Right lobe of liver (tissue), 6 donors: ENCODE results near the gene MED12L. TPM values are rescaled to one million over a fixed set of nuclear protein-coding genes. Genes with fewer than 3 reads are reported as not detected.

Experiments
- ATAC-seq, 4 donors: fragments of 200-7000 bp; cut with Tn5 transposase; one replicate each; pipeline ENCODE4 v1.9.1; 2020; ENCODE audit warnings: mild to moderate bottlenecking in 4 of 4, moderate library complexity in 4 of 4
- DNase-seq, 3 donors: peaks; one replicate each; pipeline ENCODE4 v3.0.0-alpha.2; 2020
- H3K27ac ChIP-seq, 3 donors: fragments of 200-600 bp; one replicate each; pipeline ENCODE4 v1.8.0; 2022
- H3K27me3 ChIP-seq, 2 donors: fragments of 200-600 bp; one replicate each; pipeline ENCODE4 v1.8.0; 2022
- H3K36me3 ChIP-seq, 4 donors: fragments of 200-600 bp; sonication (generic) in 1 of 4; one replicate each; pipeline versions ENCODE4 v1.5.1 to v1.8.0; 2017 to 2022; ENCODE audit warnings: control low read depth in 1 of 4
- H3K4me1 ChIP-seq, 4 donors: fragments of 200-600 bp; sonication (generic) in 1 of 4; one replicate each; pipeline versions ENCODE4 v1.5.1 to v1.8.0; 2017 to 2022; ENCODE audit warnings: control low read depth in 1 of 4
- H3K4me3 ChIP-seq, 3 donors: fragments of 200-600 bp; one replicate each; pipeline ENCODE4 v1.8.0; 2022
- H3K9me3 ChIP-seq, 4 donors: fragments of 200-600 bp; sonication (generic) in 1 of 4; one replicate each; pipeline versions ENCODE4 v1.5.1 to v1.8.0; 2017 to 2022; ENCODE audit warnings: control low read depth in 1 of 4
- CTCF ChIP-seq, 4 donors: fragments of 200-600 bp in 3 of 4; fragments of 450-650 bp in 1 of 4; IDR thresholded peaks; one replicate each; pipeline versions ENCODE4 v1.5.1 to v1.8.0; 2016 to 2022; ENCODE audit warnings: antibody characterized with exemption in 4 of 4, mild to moderate bottlenecking in 2 of 4
- POLR2A ChIP-seq: fragments of 450-650 bp; IDR thresholded peaks from one replicate; pipeline ENCODE4 v1.6.1; 2017; ENCODE audit warnings: antibody characterized with exemption, mild to moderate bottlenecking
- WGBS: methylation state at CpG from one replicate; pipeline ENCODE4 v1.1.6; 2018; ENCODE audit warnings: low coverage, low lambda C conversion rate; ENCODE audit not compliant: insufficient coverage; ENCODE audit errors: missing lambda C conversion rate; 5-methylcytosine and 5-hydroxymethylcytosine counted together
- intact Hi-C, 2 donors: fragments of 100-400 bp; cut with DNase I; formaldehyde crosslinking; loops; one replicate each; pipeline versions ENCODE4 v1.11.2 to v1.14.1; 2022
- total RNA-seq, 6 experiments: library from RNA; depleted of rRNA in 2 of 6; stranded (reverse); fragments of >200 nt in 2 of 6; fragmentation: NEBNext Ultra II Directional in 3 of 6; extraction: Animal tissue kit (Norgen Biotek cat#: 25700) in 3 of 6; gene quantifications; one replicate each; pipeline versions ENCODE4 v1.1.0 to v1.2.4, GENCODE V29; 2016 to 2023
- donor health status: DM: no; HTN: yes; CAD: no.
- donor health status: DM: no; HTN: no; CAD: no.
- donor health status: DM: no; HTN: no; CAD: no.
- donor health status: DM: no; HTN: yes; CAD: no.
- donor health status: DM: no; HTN: yes; CAD: no.

The MED12L gene
- total RNA-seq, 6 experiments from 2014 or later = 0.04 to 0.64 (median 0.40) TPM

GRCh38 chr3:151316267-151316991 is 231.0 kb downstream of the MED12L start, which contains the start of gene GPR87:
TSS of gene GPR87 (minus strand) at chr3:151316820. CDS start at chr3:151300100, 16,720 bp downstream.
- DNase-seq (no peak), ATAC-seq (no peak)
- TF ChIP-seq CTCF (IDR thresholded peaks at IDR 0.05) = no peak
- no peak for TF ChIP-seq POLR2A
- intact Hi-C loops = no loop called here
- Histone ChIP-seq H3K27me3 (no peaks in the 10 kb centered on the region), H3K4me1 (no peaks in the 10 kb centered on the region), H3K9me3 (no peaks in the 10 kb centered on the region), H3K36me3 (no peaks in the 10 kb centered on the region), H3K4me3 (no peak within 1 kb of the TSS), H3K27ac (no peak within 1 kb of the TSS)
- 57% methylated on average over 7 of the region's 7 CpGs for WGBS

GRCh38 chr3:151318313-151318712 is 232.8 kb downstream of the MED12L start:
- no peaks in the 10 kb centered on the region for H3K9me3 ChIP-seq
- ATAC-seq (no peak), DNase-seq (no peak)
- intact Hi-C loops = no loop called here
- no peak for TF ChIP-seq CTCF (IDR thresholded peaks at IDR 0.05)
- TF ChIP-seq POLR2A = no peak
- no peaks in the 10 kb centered on the region for H3K4me1 ChIP-seq
- no peaks in the 10 kb centered on the region for H3K36me3 ChIP-seq
- H3K27ac ChIP-seq = no peak overlapping the region
- H3K27me3 ChIP-seq = no peaks in the 10 kb centered on the region
- no peak overlapping the region for H3K4me3 ChIP-seq

GRCh38 chr3:151318991-151319390 is 233.5 kb downstream of the MED12L start:
- H3K4me1 ChIP-seq = no peaks in the 10 kb centered on the region
- no peaks in the 10 kb centered on the region for H3K9me3 ChIP-seq
- no peak overlapping the region for H3K27ac ChIP-seq
- H3K27me3 ChIP-seq = no peaks in the 10 kb centered on the region
- H3K4me3 ChIP-seq = no peak overlapping the region
- no peak for DNase-seq
- TF ChIP-seq CTCF (IDR thresholded peaks at IDR 0.05) (no peak), POLR2A (no peak)
- intact Hi-C loops = no loop called here
- no peaks in the 10 kb centered on the region for H3K36me3 ChIP-seq
- WGBS = 77% methylated on average over 7 of the region's 7 CpGs
- ATAC-seq = peak in 1 of 4 donors; percentile 46

GRCh38 chr3:151319628-151320027 is 234.2 kb downstream of the MED12L start:
- H3K4me3 ChIP-seq = no peak overlapping the region
- WGBS = 79% methylated on average over 4 of the region's 4 CpGs
- DNase-seq = no peak
- H3K36me3 ChIP-seq = no peaks in the 10 kb centered on the region
- no peaks in the 10 kb centered on the region for H3K9me3 ChIP-seq
- no peak for ATAC-seq
- intact Hi-C loops = no loop called here
- no peak overlapping the region for H3K27ac ChIP-seq
- no peaks in the 10 kb centered on the region for H3K27me3 ChIP-seq
- H3K4me1 ChIP-seq = no peaks in the 10 kb centered on the region
- TF ChIP-seq POLR2A (no peak), CTCF (IDR thresholded peaks at IDR 0.05) (no peak)

GRCh38 chr3:151320131-151320530 is 234.7 kb downstream of the MED12L start:
- intact Hi-C loops = no loop called here
- WGBS = 50% methylated on average over 2 of the region's 2 CpGs
- no peaks in the 10 kb centered on the region for H3K36me3 ChIP-seq
- no peaks in the 10 kb centered on the region for H3K9me3 ChIP-seq
- no peaks in the 10 kb centered on the region for H3K27me3 ChIP-seq
- DNase-seq = no peak
- no peak overlapping the region for H3K4me3 ChIP-seq
- TF ChIP-seq CTCF (IDR thresholded peaks at IDR 0.05) (no peak), POLR2A (no peak)
- no peaks in the 10 kb centered on the region for H3K4me1 ChIP-seq
- H3K27ac ChIP-seq = no peak overlapping the region
- ATAC-seq = no peak
